ENCODE data around the gene BAIAP2.
"Not testable (repeated sequence)": the region's sequence is repeated elsewhere in the genome, so short reads cannot be mapped to it uniquely, and the experiment has no call there.

The BAIAP2 gene

GRCh38 chr17:81011951-81012350 lies 23.0 kb upstream of the BAIAP2 start:
- no peak for DNase-seq (ENCODE audit: low spot score)
- no peak for TF ChIP-seq CTCF (IDR thresholded peaks at IDR 0.05)
- Histone ChIP-seq H3K27ac (no peak overlapping the region), H3K4me3 (no peak overlapping the region)

GRCh38 chr17:81012574-81013447 lies 22.1 kb upstream of the BAIAP2 start:
- no peak for TF ChIP-seq CTCF (IDR thresholded peaks at IDR 0.05)
- DNase-seq (ENCODE audit: low spot score): no peak
- Histone ChIP-seq H3K4me3 (no peak overlapping the region), H3K27ac (no peak overlapping the region)

- H3K27ac ChIP-seq: no peak overlapping the region
- TF ChIP-seq CTCF (IDR thresholded peaks at IDR 0.05): no peak
- H3K4me3 ChIP-seq: no peak overlapping the region
- no peak for DNase-seq (ENCODE audit: low spot score)
These were observed 21.3 kb upstream of the BAIAP2 start for GRCh38 chr17:81013642-81014041.

GRCh38 chr17:81015136-81015535 lies 19.8 kb upstream of the BAIAP2 start:
- DNase-seq (ENCODE audit: low spot score): no peak
- H3K4me3 ChIP-seq: no peak overlapping the region
- TF ChIP-seq CTCF (IDR thresholded peaks at IDR 0.05): no peak
- H3K27ac ChIP-seq: no peak overlapping the region

GRCh38 chr17:81016575-81016974 lies 18.4 kb upstream of the BAIAP2 start:
- H3K4me3 ChIP-seq: no peak overlapping the region
- no peak for DNase-seq (ENCODE audit: low spot score)
- H3K27ac ChIP-seq: no peak overlapping the region
- TF ChIP-seq CTCF (IDR thresholded peaks at IDR 0.05): no peak

- not testable (repeated sequence) for H3K4me3 ChIP-seq; H3K27ac ChIP-seq; DNase-seq (ENCODE audit: low spot score)
These were observed 17.6 kb upstream of the BAIAP2 start for GRCh38 chr17:81017330-81017729.

- DNase-seq (ENCODE audit: low spot score): peak; percentile 69
- no peak for TF ChIP-seq CTCF (IDR thresholded peaks at IDR 0.05)
- Histone ChIP-seq H3K27ac (peak overlapping the region in 1 of 2 donors; percentile 57), H3K4me3 (peak overlapping the region; percentile 65)
These were observed 16.7 kb upstream of the BAIAP2 start for GRCh38 chr17:81018044-81018802.

Data from coronary artery (tissue), 2 donors.